NT2/D1 (cell line): ENCODE measurements around the gene FSTL1.

Experiments
- DNase-seq: peaks from one replicate; pipeline ENCODE4 v3.0.0-alpha.2; 2011; ENCODE audit warnings: low read depth, low spot score
- H3K27me3 ChIP-seq: 2 replicates; pipeline ENCODE4 v1.6.0; 2011; ENCODE audit warnings: mild to moderate bottlenecking; ENCODE audit not compliant: insufficient read length, insufficient read depth
- H3K36me3 ChIP-seq: 2 replicates; pipeline ENCODE4 v1.6.1; 2011; ENCODE audit warnings: mild to moderate bottlenecking, low read length, mixed read lengths; ENCODE audit not compliant: insufficient read depth, insufficient read length
- H3K4me1 ChIP-seq: 2 replicates; pipeline ENCODE4 v1.5.1; 2011; ENCODE audit not compliant: insufficient read depth, insufficient read length
- H3K4me3 ChIP-seq: 2 replicates; pipeline ENCODE4 v1.5.1; 2011; ENCODE audit warnings: low read depth; ENCODE audit not compliant: insufficient read length
- H3K9ac ChIP-seq: 2 replicates; pipeline ENCODE4 v1.6.0; 2011; ENCODE audit warnings: low read depth; ENCODE audit not compliant: insufficient read length
- H3K9me3 ChIP-seq: 2 replicates; pipeline ENCODE4 v1.5.1; 2011; ENCODE audit warnings: mild to moderate bottlenecking, low read length; ENCODE audit not compliant: insufficient read depth
- SUZ12 ChIP-seq: IDR thresholded peaks from 2 replicates; pipeline ENCODE4 v1.6.1; 2011; ENCODE audit not compliant: insufficient read length, insufficient read depth; ENCODE audit errors: extremely low read depth
- YY1 ChIP-seq: IDR thresholded peaks from 2 replicates; pipeline ENCODE4 v1.6.1; 2011; ENCODE audit not compliant: insufficient read length, insufficient read depth
- ZNF274 ChIP-seq: IDR thresholded peaks from 2 replicates; pipeline ENCODE4 v1.6.1; 2011; ENCODE audit warnings: mild to moderate bottlenecking, low read depth, low read length

FSTL1 gene

GRCh38 chr3:120448756-120449155 is 2.0 kb downstream of the FSTL1 start:
- Histone ChIP-seq H3K4me3 (peak overlapping the region; percentile 0), H3K27me3 (peaks cover 8% of the 10 kb centered on the region), H3K9ac (no peak overlapping the region), H3K36me3 (peaks cover 53% of the 10 kb centered on the region), H3K9me3 (0 out of 2 replicates have a peak, but pooled peaks cover 1% of the 10 kb centered on the region), H3K4me1 (peaks cover 9% of the 10 kb centered on the region)
- TF ChIP-seq SUZ12, result no peak
- TF ChIP-seq ZNF274, result no peak
- no peak for TF ChIP-seq YY1
- no peak for DNase-seq

GRCh38 chr3:120446891-120447668 is 3.7 kb downstream of the FSTL1 start:
- H3K36me3 ChIP-seq, result peaks cover 64% of the 10 kb centered on the region
- H3K9ac ChIP-seq, result no peak overlapping the region
- no peak overlapping the region for H3K4me3 ChIP-seq
- H3K4me1 ChIP-seq, result peaks cover 9% of the 10 kb centered on the region
- no peaks in the 10 kb centered on the region for H3K9me3 ChIP-seq
- peaks cover 5% of the 10 kb centered on the region for H3K27me3 ChIP-seq
- no peak for DNase-seq
- TF ChIP-seq ZNF274 (no peak), YY1 (no peak), SUZ12 (no peak)

DNA sequence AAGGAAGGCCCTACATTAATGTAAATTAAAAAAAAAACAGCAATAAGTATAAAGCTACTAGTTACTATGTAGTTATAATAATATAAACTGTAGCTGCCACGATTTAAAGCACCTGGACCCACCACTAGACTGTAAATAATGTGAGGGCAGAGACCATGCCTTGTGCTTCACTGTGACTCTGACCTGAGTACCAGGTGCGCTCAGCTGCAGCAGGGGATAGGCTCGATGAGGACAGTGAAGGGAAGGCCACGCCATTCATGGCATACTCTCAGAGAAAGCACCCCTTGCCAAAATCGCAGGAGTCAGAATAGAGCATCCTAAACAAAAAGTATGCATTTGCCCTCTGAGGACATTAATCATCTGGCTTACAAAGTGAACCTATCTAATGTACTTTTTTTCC is 5.1 kb downstream of the FSTL1 start:
- Histone ChIP-seq H3K36me3 (peaks cover 79% of the 10 kb centered on the region), H3K9ac (no peak overlapping the region), H3K9me3 (no peaks in the 10 kb centered on the region), H3K4me3 (no peak overlapping the region), H3K27me3 (no peaks in the 10 kb centered on the region), H3K4me1 (peaks cover 3% of the 10 kb centered on the region)
- TF ChIP-seq ZNF274 (no peak), SUZ12 (no peak), YY1 (no peak)
- DNase-seq, result no peak

- no peak for DNase-seq
- TF ChIP-seq ZNF274, result no peak
- no peak for TF ChIP-seq SUZ12
- TF ChIP-seq YY1, result no peak
- Histone ChIP-seq H3K4me3 (no peak overlapping the region), H3K4me1 (peaks cover 2% of the 10 kb centered on the region), H3K36me3 (peaks cover 92% of the 10 kb centered on the region), H3K9ac (no peak overlapping the region), H3K9me3 (no peaks in the 10 kb centered on the region), H3K27me3 (no peaks in the 10 kb centered on the region)
Measured at GRCh38 chr3:120443626-120444123, 7.1 kb downstream of the FSTL1 start.

DNA sequence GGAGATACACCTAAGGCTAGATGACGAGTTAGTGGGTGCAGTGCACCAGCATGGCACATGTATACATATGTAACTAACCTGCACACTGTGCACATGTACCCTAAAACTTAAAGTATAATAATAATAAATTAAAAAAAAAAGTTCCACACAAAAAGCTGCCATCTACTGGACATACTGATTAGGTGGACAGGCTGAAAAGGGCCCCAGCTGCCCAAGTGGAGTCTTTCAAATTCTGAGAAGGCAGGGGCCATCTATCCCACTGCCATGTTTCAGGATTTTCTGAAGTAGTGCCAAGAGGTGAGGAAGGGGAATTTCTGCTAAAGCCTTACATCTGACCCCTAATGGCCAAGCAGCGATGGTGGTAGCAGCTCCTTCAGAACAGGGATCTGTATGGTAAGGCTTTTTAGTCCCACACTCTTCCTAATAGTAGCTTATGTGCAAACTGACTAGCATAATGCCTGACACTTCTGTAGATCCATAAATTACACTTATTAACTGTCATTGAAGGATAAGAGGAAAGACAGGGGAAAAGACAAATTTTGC is 7.7 kb downstream of the FSTL1 start:
- H3K9me3 ChIP-seq, result no peaks in the 10 kb centered on the region
- H3K4me1 ChIP-seq, result peaks cover 2% of the 10 kb centered on the region
- peaks cover 94% of the 10 kb centered on the region for H3K36me3 ChIP-seq
- no peaks in the 10 kb centered on the region for H3K27me3 ChIP-seq
- no peak overlapping the region for H3K4me3 ChIP-seq
- TF ChIP-seq ZNF274 (no peak), SUZ12 (no peak), YY1 (no peak)
- H3K9ac ChIP-seq, result no peak overlapping the region
- DNase-seq, result no peak

- peaks cover 2% of the 10 kb centered on the region for H3K4me1 ChIP-seq
- no peak for TF ChIP-seq YY1
- TF ChIP-seq ZNF274, result no peak
- TF ChIP-seq SUZ12, result no peak
- H3K36me3 ChIP-seq, result peaks cover 94% of the 10 kb centered on the region
- H3K9me3 ChIP-seq, result no peaks in the 10 kb centered on the region
- no peak for DNase-seq
- H3K9ac ChIP-seq, result no peak overlapping the region
- no peaks in the 10 kb centered on the region for H3K27me3 ChIP-seq
- no peak overlapping the region for H3K4me3 ChIP-seq
Measured at GRCh38 chr3:120441776-120442175, 9.0 kb downstream of the FSTL1 start.

- H3K9me3 ChIP-seq, result no peaks in the 10 kb centered on the region
- peaks cover 2% of the 10 kb centered on the region for H3K4me1 ChIP-seq
- no peak for TF ChIP-seq SUZ12
- TF ChIP-seq YY1, result no peak
- no peak for TF ChIP-seq ZNF274
- DNase-seq, result no peak
- H3K36me3 ChIP-seq, result peaks cover 88% of the 10 kb centered on the region
- H3K9ac ChIP-seq, result no peak overlapping the region
- no peak overlapping the region for H3K4me3 ChIP-seq
- H3K27me3 ChIP-seq, result no peaks in the 10 kb centered on the region
Measured at GRCh38 chr3:120440762-120441161, 10.0 kb downstream of the FSTL1 start.
